H9 (cell line): ENCODE data around the gene EIF3A. TPM values are rescaled to one million over a fixed set of nuclear protein-coding genes. Genes with fewer than 3 reads are reported as not detected.

ENCODE experiments used
- DNase-seq: peaks from one replicate; pipeline ENCODE4 v3.0.0-alpha.2; 2017
- H2AFZ ChIP-seq: one replicate; pipeline ENCODE4 v1.6.1; 2013; ENCODE audit warnings: mild to moderate bottlenecking, low read length, control low read depth, moderate library complexity
- H2AK5ac ChIP-seq: 2 replicates; pipeline ENCODE4 v1.6.1; 2013; ENCODE audit warnings: low read length, control low read depth, mixed read lengths; ENCODE audit not compliant: insufficient read length
- H2BK120ac ChIP-seq: one replicate; pipeline ENCODE4 v1.6.1; 2013; ENCODE audit warnings: low read depth, mild to moderate bottlenecking, low read length, control low read depth, inconsistent platforms; ENCODE audit not compliant: poor library complexity, severe bottlenecking
- H2BK12ac ChIP-seq: 2 replicates; pipeline ENCODE4 v1.6.1; 2013; ENCODE audit warnings: low read length, control low read depth, mixed read lengths, low read depth; ENCODE audit not compliant: insufficient read length
- H2BK15ac ChIP-seq: 2 replicates; pipeline ENCODE4 v1.6.1; 2013; ENCODE audit warnings: low read depth, low read length, control low read depth
- H2BK20ac ChIP-seq: one replicate; pipeline ENCODE4 v1.6.1; 2013; ENCODE audit warnings: low read depth, mild to moderate bottlenecking, low read length, control low read depth, inconsistent platforms; ENCODE audit not compliant: poor library complexity, severe bottlenecking
- H2BK5ac ChIP-seq: 2 replicates; pipeline ENCODE4 v1.6.1; 2013; ENCODE audit warnings: low read length, control low read depth, mixed read lengths; ENCODE audit not compliant: insufficient read length
- H3K14ac ChIP-seq: 2 replicates; pipeline ENCODE4 v1.6.1; 2013; ENCODE audit warnings: low read length, control low read depth; ENCODE audit not compliant: insufficient read depth
- H3K18ac ChIP-seq: 2 replicates; pipeline ENCODE4 v1.6.1; 2013; ENCODE audit warnings: low read depth, mild to moderate bottlenecking, mixed read lengths, low read length, control low read depth; ENCODE audit not compliant: insufficient read length
- H3K23ac ChIP-seq: 2 replicates; pipeline ENCODE4 v1.6.1; 2013; ENCODE audit warnings: low read length, control low read depth, mixed read lengths, low read depth; ENCODE audit not compliant: insufficient read length
- H3K23me2 ChIP-seq: 2 replicates; pipeline ENCODE4 v1.6.1; 2013; ENCODE audit warnings: low read depth, mild to moderate bottlenecking, mixed read lengths, low read length, control low read depth; ENCODE audit not compliant: insufficient read length, poor library complexity, severe bottlenecking
- H3K27ac ChIP-seq: 2 replicates; pipeline ENCODE4 v1.5.1; 2013; ENCODE audit warnings: low read length, control low read depth, mixed read lengths, low read depth; ENCODE audit not compliant: insufficient read length
- H3K27me3 ChIP-seq: 2 replicates; pipeline ENCODE4 v1.6.1; 2013; ENCODE audit warnings: low read length, control low read depth, inconsistent platforms; ENCODE audit not compliant: insufficient read depth
- H3K4ac ChIP-seq: 2 replicates; pipeline ENCODE4 v1.6.1; 2013; ENCODE audit warnings: low read depth, mild to moderate bottlenecking, control low read depth, inconsistent platforms, low read length, moderate library complexity
- H3K4me1 ChIP-seq: 2 replicates; pipeline ENCODE4 v1.6.1; 2013; ENCODE audit warnings: low read length, control low read depth, inconsistent platforms; ENCODE audit not compliant: insufficient read depth
- H3K4me2 ChIP-seq: 2 replicates; pipeline ENCODE4 v1.6.1; 2013; ENCODE audit warnings: low read length, control low read depth, mixed read lengths; ENCODE audit not compliant: insufficient read length, insufficient read depth
- H3K56ac ChIP-seq: 2 replicates; pipeline ENCODE4 v1.6.1; 2013; ENCODE audit warnings: low read depth, mild to moderate bottlenecking, mixed read lengths, low read length, control low read depth; ENCODE audit not compliant: insufficient read length
- H3K79me1 ChIP-seq: 2 replicates; pipeline ENCODE4 v1.6.1; 2013; ENCODE audit warnings: low read depth, mild to moderate bottlenecking, moderate library complexity, low read length, control low read depth, inconsistent platforms; ENCODE audit not compliant: insufficient read depth, poor library complexity, severe bottlenecking
- H3K79me2 ChIP-seq: 2 replicates; pipeline ENCODE4 v1.6.1; 2013; ENCODE audit warnings: low read length, control low read depth, inconsistent platforms; ENCODE audit not compliant: insufficient read depth
- H3K9ac ChIP-seq: 2 replicates; pipeline ENCODE4 v1.6.1; 2013; ENCODE audit warnings: low read length, control low read depth, mixed read lengths; ENCODE audit not compliant: insufficient read length; ENCODE audit errors: extremely low read depth
- H3K9me3 ChIP-seq: one replicate; pipeline ENCODE4 v1.6.1; 2013; ENCODE audit warnings: low read depth, low read length, inconsistent platforms; ENCODE audit not compliant: control insufficient read depth
- H3T11ph ChIP-seq: one replicate; pipeline ENCODE4 v1.6.1; 2013; ENCODE audit warnings: mild to moderate bottlenecking, low read length, control low read depth, inconsistent platforms
- H4K20me1 ChIP-seq: one replicate; pipeline ENCODE4 v1.6.1; 2013; ENCODE audit not compliant: control insufficient read depth, insufficient read length, insufficient read depth
- H4K5ac ChIP-seq: 2 replicates; pipeline ENCODE4 v1.6.1; 2013; ENCODE audit warnings: low read depth, mild to moderate bottlenecking, mixed read lengths, low read length, control low read depth; ENCODE audit not compliant: insufficient read length
- H4K8ac ChIP-seq: replicated peaks from 2 replicates; pipeline ENCODE4 v1.6.1; 2013; ENCODE audit warnings: low read length, control low read depth, mixed read lengths, low read depth; ENCODE audit not compliant: insufficient read length
- H4K91ac ChIP-seq: 2 replicates; pipeline ENCODE4 v1.6.1; 2013; ENCODE audit warnings: low read depth, mild to moderate bottlenecking, moderate library complexity, mixed read lengths, low read length, control low read depth; ENCODE audit not compliant: insufficient read length
- H3K27ac Mint-ChIP-seq, 3 experiments: 2 replicates in 2 of 3; 3 replicates in 1 of 3; pipeline ENCODE4 v1.8.0; 2020 to 2021; ENCODE audit warnings: mixed read lengths in 3 of 3, mild to moderate bottlenecking in 1 of 3, moderate library complexity in 1 of 3
- H3K27me3 Mint-ChIP-seq: 2 replicates; pipeline ENCODE4 v1.8.0; 2021; ENCODE audit warnings: low read depth, mild to moderate bottlenecking, moderate library complexity, mixed read lengths
- H3K36me3 Mint-ChIP-seq, 3 experiments: 2 replicates in 2 of 3; 3 replicates in 1 of 3; pipeline ENCODE4 v1.8.0; 2020 to 2021; ENCODE audit warnings: low read depth in 3 of 3, mixed read lengths in 3 of 3; ENCODE audit not compliant: insufficient read depth in 1 of 3
- H3K4me1 Mint-ChIP-seq, 2 experiments: 2 replicates each; pipeline ENCODE4 v1.8.0; 2020; ENCODE audit warnings: mixed read lengths in 2 of 2
- H3K4me3 Mint-ChIP-seq, 2 experiments: 2 replicates in 1 of 2; 3 replicates in 1 of 2; pipeline ENCODE4 v1.8.0; 2020 to 2021; ENCODE audit warnings: mild to moderate bottlenecking in 2 of 2, mixed read lengths in 2 of 2, moderate library complexity in 1 of 2
- H3K9me3 Mint-ChIP-seq, 2 experiments: 2 replicates in 1 of 2; 3 replicates in 1 of 2; pipeline ENCODE4 v1.8.0; 2020; ENCODE audit warnings: mild to moderate bottlenecking in 2 of 2, mixed read lengths in 2 of 2, moderate library complexity in 1 of 2
- CTCF ChIP-seq: fragments of 200-600 bp; sonication (generic); conservative IDR thresholded peaks from 3 replicates; pipeline ENCODE4 v1.8.0; 2021; ENCODE audit warnings: antibody characterized with exemption, mild to moderate bottlenecking
- WGBS: extraction: QIAGEN DNeasy Blood & Tissue Kit; methylation state at CpG from one replicate; pipeline ENCODE4 v1.1.7; 2013; ENCODE audit warnings: missing lambda C conversion rate, low lambda C conversion rate, mixed read lengths; ENCODE audit not compliant: insufficient read length; ENCODE audit errors: extremely low coverage; 5-methylcytosine and 5-hydroxymethylcytosine counted together
- total RNA-seq: library from RNA; stranded (reverse); gene quantifications from 2 replicates; pipeline ENCODE4 v1.2.1, GENCODE V29; 2021

Gene EIF3A
- total RNA-seq, 1 experiment from 2014 or later, result 206 TPM

DNA sequence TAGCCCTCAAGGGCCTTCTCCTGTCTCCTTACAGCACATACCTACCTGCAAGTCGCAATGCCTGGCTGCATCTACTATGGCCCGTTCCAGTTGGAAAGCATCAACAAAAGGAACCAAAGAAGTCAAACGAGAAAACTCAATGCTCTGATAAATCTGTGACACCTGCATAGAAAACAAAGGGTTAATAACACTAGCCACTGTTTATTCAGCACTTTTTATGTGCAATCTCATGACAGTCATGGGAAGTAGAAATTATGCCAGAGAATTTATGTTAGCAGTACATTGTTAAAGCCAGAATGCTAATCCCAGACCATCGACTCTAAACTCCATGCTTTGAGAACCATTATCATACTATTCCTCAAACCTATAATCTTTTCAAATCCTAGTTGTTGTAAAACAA, 21.1 kb downstream of the EIF3A start:
- Histone ChIP-seq H2BK120ac (no peak overlapping the region), H2AK5ac (no peak overlapping the region), H3K4me2 (no peak overlapping the region), H2BK15ac (no peak overlapping the region), H4K5ac (no peak overlapping the region), H3K27ac (no peak overlapping the region), H4K20me1 (no peaks in the 10 kb centered on the region), H2AFZ (no peak overlapping the region), H4K91ac (no peak overlapping the region), H3K23ac (no peak overlapping the region), H2BK12ac (no peak overlapping the region), H3K23me2 (no peaks in the 10 kb centered on the region), H3T11ph (no peak overlapping the region), H2BK20ac (no peak overlapping the region), H4K8ac (no peak overlapping the region), H3K18ac (no peak overlapping the region), H3K9me3 (no peaks in the 10 kb centered on the region), H2BK5ac (no peak overlapping the region), H3K4ac (no peak overlapping the region), H3K27me3 (no peaks in the 10 kb centered on the region), H3K56ac (no peak overlapping the region), H3K79me2 (peaks cover 8% of the 10 kb centered on the region; the same call in 1 of the 2 replicates), H3K14ac (no peak overlapping the region), H3K4me1 (no peaks in the 10 kb centered on the region), H3K9ac (no peak overlapping the region), H3K79me1 (no peaks in the 10 kb centered on the region)
- Mint-ChIP-seq H3K27ac (no peak overlapping the region; a peak in 1 of 7 replicates), H3K27me3 (no peaks in the 10 kb centered on the region), H3K9me3 (no peaks in the 10 kb centered on the region), H3K4me1 (no peaks in the 10 kb centered on the region; a peak in 1 of 4 replicates), H3K4me3 (no peak overlapping the region), H3K36me3 (peaks cover 68 to 98% (median 97%) of the 10 kb centered on the region in 3 experiments; a peak in 6 of 7 replicates)
- no peak for DNase-seq
- no peak for TF ChIP-seq CTCF
- no CpG with 5 or more reads among the region's 4 CpGs for WGBS
